GM18951 (cell line): ENCODE results near the gene NFIA.
"Not testable (repeated sequence)": the region's sequence is repeated elsewhere in the genome, so short reads cannot be mapped to it uniquely, and the experiment has no call there.

Experiments
- POLR2A ChIP-seq: IDR thresholded peaks from 4 replicates; pipeline ENCODE4 v1.6.1; 2011; ENCODE audit warnings: mild to moderate bottlenecking; ENCODE audit not compliant: insufficient read length, insufficient read depth; ENCODE audit errors: extremely low read depth
- in situ Hi-C: fragments of 300-500 bp; cut with MboI; formaldehyde crosslinking; loops from one replicate; pipeline ENCODE4 v1.12.0; 2022; ENCODE audit warnings: low sequenced_read_pairs, mixed read lengths, inconsistent platforms; ENCODE audit not compliant: unreplicated experiment

The NFIA gene

DNA sequence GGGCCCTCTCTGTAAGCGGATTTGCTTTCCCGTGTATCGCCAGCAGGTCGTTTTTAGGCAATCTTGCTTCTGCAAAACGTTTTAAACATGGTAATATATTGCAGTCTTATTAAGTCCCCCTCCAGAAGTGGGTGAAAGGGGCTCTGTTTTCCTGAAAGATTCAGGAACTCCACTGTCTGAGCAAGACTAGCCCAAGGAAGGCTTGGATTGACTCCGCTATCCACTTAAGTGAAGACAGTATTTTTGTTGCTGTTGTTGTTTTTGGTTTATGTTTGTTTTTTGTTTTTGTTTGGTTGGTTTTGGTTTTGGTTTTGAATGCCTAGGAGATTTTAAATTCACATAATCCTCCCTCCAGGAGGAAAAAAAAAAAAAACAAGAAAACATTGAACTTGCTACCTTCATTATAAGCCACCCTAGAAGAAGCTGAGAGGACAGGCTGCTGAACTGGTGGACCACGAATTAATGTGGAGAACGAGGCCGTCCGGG is 29.1 kb upstream of the NFIA start:
- in situ Hi-C loops: no loop called here
- TF ChIP-seq POLR2A: no peak

DNA sequence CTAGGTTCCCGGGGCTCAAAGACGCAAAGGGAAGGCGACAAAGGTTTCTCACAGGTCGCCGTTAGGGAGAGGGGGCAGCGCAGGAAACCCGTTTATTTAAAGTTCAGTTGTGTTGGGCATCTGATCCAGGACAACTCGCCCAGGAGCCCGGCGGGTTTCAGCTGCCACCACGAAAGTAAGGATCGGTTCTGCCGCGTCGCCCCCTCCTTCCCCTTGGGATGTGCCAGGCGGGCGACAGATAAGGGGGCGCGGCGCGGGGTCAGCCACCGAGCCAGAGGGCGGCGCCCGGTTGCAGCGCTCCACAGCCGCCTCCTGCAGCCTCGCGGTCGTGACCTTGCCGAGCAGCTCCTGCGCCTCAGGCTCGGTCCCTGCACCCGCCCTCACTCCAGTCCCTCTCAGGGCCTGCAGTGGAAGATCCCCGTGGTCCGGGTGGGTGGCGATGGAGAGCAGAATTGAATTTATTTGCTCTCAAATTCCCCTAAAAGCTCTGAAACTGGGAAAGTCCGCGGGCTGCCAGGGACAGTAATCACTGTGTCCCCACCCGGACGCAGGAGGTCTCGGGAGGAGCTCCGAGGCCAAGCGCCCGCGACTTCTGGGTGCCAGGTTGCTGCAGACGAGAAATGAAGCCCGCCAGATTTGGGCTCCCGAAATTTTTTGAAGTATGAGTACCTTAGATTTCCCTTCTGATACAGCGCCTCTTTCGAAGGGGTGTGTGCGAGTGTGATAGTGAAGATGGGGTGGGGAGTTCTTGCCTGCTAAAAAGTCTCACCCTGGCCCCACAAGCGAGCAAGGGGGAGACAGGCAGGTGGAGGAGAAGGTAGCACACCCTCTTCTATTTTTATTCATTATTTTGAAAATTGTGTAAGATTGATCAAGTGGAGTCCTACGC is 28.4 kb upstream of the NFIA start:
- no peak for TF ChIP-seq POLR2A
- in situ Hi-C loops: no loop called here

GRCh38 chr1:61054601-61054993 is 27.8 kb upstream of the NFIA start:
- in situ Hi-C loops: no loop called here
- TF ChIP-seq POLR2A: no peak

- TF ChIP-seq POLR2A: no peak
- in situ Hi-C loops: no loop called here
Observed at GRCh38 chr1:61055110-61055614, 27.2 kb upstream of the NFIA start.

GRCh38 chr1:61056196-61056572 is 26.2 kb upstream of the NFIA start:
- in situ Hi-C loops: no loop called here
- no peak for TF ChIP-seq POLR2A

DNA sequence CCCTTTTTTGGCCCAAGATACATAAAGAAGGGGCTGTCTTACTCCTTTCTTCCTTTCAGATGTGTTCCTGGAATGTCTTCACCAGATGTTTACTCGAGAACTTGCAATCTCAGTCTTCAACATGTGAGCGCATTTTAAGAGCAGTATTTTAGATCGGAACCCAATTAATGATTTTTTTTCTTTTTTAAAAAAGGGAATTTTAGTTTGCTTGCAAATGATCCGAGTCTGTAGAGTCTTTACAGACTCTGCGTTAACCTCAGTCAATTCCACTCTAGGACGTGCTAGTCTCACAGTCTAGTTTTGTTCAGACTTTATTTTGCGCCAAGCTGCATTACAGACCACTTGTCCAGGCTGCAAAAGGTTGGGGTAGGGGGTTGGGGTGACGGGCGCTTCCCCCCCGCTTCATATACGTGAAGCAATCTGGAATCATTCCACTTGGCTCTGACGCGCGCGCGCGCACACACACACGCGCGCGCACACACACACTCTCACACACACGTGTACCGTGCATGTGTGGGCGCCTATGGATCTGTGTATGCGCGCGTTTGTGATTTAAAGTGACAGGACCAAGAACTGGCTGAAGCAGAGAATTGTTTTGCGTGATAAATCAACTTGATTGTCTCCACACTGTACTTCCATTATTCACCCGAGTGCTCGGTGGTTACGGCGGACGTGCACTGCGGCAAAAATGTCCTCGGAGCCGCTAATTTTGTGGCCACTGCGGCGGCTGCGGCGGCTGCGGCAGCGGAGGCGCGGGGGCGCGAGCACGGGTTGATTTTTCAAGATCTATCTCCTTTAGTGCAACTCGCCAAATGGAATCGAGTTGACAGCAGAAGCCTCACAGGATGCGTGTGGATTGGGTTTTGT is 25.6 kb upstream of the NFIA start:
- in situ Hi-C loops: no loop called here
- TF ChIP-seq POLR2A: no peak

GRCh38 chr1:61058483-61059245 is 23.7 kb upstream of the NFIA start:
- TF ChIP-seq POLR2A: no peak
- in situ Hi-C loops: no loop called here

GRCh38 chr1:61061601-61062000 is 20.8 kb upstream of the NFIA start:
- in situ Hi-C loops: not testable (repeated sequence)

GRCh38 chr1:61064673-61065072 is 17.7 kb upstream of the NFIA start:
- no peak for TF ChIP-seq POLR2A
- in situ Hi-C loops: no loop called here

GRCh38 chr1:61067446-61068019 is 14.8 kb upstream of the NFIA start:
- no peak for TF ChIP-seq POLR2A
- in situ Hi-C loops: no loop called here

DNA sequence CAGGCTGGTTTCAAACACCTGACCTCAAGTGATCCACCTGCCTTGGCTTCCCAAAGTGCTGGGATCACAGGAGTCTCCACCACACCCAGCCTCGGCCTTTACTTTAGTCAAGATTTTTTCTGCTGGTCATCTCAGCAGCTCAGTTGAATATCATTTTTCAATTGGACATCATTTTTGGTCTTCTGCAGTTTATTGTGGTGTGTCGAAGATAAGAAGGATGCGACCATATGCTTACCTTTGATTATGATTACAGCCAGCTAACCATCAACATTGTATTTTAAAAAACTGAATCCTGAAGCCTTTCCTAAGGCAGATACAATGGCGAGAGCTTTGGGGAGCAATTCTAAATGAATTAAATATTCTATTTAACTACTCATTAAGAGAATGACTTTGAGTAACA is 12.3 kb upstream of the NFIA start:
- TF ChIP-seq POLR2A: no peak
- in situ Hi-C loops: no loop called here

DNA sequence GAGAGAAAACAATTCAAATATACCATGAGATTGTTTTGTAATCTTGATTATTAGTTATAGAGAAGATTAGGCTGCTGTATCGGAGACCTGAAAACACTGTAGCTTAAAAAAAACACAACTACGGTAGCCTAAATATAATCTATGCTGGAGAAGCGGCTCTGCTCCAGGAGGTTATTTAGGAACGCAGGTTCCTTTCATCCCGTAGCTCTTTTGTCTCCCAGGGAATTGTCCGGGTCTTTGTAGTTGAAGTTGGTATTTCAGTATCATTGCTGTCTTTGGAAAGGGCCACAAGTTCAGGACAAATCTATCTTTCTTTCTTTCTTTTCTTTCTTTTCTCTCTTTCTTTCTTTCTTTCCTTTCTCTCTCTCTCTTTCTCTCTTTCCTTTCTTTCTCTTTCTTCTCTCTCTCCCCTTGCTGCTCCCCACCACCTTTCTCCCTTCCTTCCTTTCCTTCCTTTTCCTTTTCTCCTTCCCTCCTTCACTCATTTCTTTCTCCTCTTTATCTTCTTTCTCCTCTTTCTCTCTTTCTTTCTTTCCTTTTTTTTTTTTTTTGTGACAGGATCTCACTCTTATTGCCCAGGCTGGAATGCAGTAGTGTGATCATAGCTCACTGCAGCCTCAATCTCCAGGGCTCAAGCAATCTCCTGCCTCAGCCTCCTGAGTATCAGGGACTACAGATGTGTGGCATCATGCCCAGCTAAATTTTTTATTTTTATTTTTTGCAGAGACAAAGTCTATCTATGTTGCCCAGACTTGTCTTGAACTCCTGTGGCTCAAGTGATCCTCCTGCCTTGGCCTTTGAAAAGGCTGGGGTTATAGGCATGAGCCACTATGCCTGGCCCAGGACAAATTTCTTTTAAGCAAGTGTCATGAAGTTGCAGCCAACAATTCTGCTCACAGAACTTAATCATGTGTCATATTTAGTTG is 10.9 kb upstream of the NFIA start:
- TF ChIP-seq POLR2A: no peak
- in situ Hi-C loops: no loop called here
